K562 (cell line): ENCODE measurements around the gene SLC19A3. TPM values are rescaled to one million over a fixed set of nuclear protein-coding genes. Genes with fewer than 3 reads are reported as not detected.
A peak's percentile ranks its signal among the peaks of the same experiment; 100 is the strongest.

Source experiments
- ARID3B ChIP-seq: fragments of 250-450 bp; sonication (Bioruptor Pico); IDR thresholded peaks from 2 replicates; pipeline ENCODE4 v1.4.0; 2020; ENCODE audit warnings: borderline replicate concordance
- ATF1 ChIP-seq, 2 experiments: fragments of 450-650 bp in 1 of 2; IDR thresholded peaks; 2 replicates each; pipeline ENCODE4 v1.6.1; 2016; ENCODE audit warnings: missing compliant biosample characterization in 1 of 2, missing genetic modification characterization in 1 of 2
- CEBPG ChIP-seq, 3 experiments: fragments of 200-800 bp in 1 of 3; sonication (Bioruptor generic) in 1 of 3; sonication (generic) in 1 of 3; formaldehyde crosslinking in 1 of 3; IDR thresholded peaks in 2 of 3; conservative IDR thresholded peaks in 1 of 3; 2 replicates each; pipeline versions ENCODE4 v1.6.1 to v1.8.0; 2016 to 2022; ENCODE audit warnings: missing compliant biosample characterization in 2 of 3, missing genetic modification characterization in 2 of 3, mild to moderate bottlenecking in 1 of 3, missing genetic modification reagents in 1 of 3
- CHCHD3 ChIP-seq: fragments of 250-450 bp; sonication (Bioruptor Pico); IDR thresholded peaks from 2 replicates; pipeline ENCODE4 v2.1.2; 2022; ENCODE audit warnings: mild to moderate bottlenecking
- CHD4 ChIP-seq: fragments of 200-600 bp; sonication (generic); IDR thresholded peaks from 3 replicates; pipeline ENCODE4 v1.6.1; 2012; ENCODE audit warnings: low read depth, mild to moderate bottlenecking, mixed read lengths, low read length, inconsistent platforms; ENCODE audit not compliant: insufficient read depth, insufficient replicate concordance, poor library complexity, severe bottlenecking
- FOSL1 ChIP-seq: fragments of 200-800 bp; sonication (Bioruptor generic); conservative IDR thresholded peaks from 2 replicates; pipeline ENCODE4 v1.6.1; 2016; ENCODE audit warnings: missing genetic modification characterization, missing compliant biosample characterization
- MYC ChIP-seq, 2 experiments: fragments of 250-450 bp in 1 of 2; sonication (Bioruptor Pico) in 1 of 2; IDR thresholded peaks; 2 replicates each; pipeline versions ENCODE4 v1.5.1 to v1.6.1; 2012 to 2021; ENCODE audit warnings: low read depth in 2 of 2, borderline replicate concordance in 1 of 2, improper control_type of control experiment in 1 of 2, low read length in 1 of 2, mild to moderate bottlenecking in 1 of 2, moderate library complexity in 1 of 2
- NR2C2 ChIP-seq, 2 experiments: fragments of 200-800 bp in 1 of 2; sonication (Bioruptor generic) in 1 of 2; sonication (generic) in 1 of 2; formaldehyde crosslinking in 1 of 2; IDR thresholded peaks; 2 replicates each; pipeline versions ENCODE4 v1.6.1 to v1.8.0; 2016 to 2022; ENCODE audit warnings: mild to moderate bottlenecking in 1 of 2, missing compliant biosample characterization in 1 of 2, missing genetic modification characterization in 1 of 2, missing genetic modification reagents in 1 of 2
- PHB ChIP-seq: fragments of 250-450 bp; sonication (Bioruptor Pico); IDR thresholded peaks from 2 replicates; pipeline ENCODE4 v1.5.0; 2021
- PRPF4 ChIP-seq: fragments of 200-400 bp; formaldehyde crosslinking; IDR thresholded peaks from one replicate; pipeline ENCODE4 v1.6.1; 2017; ENCODE audit warnings: low read length, low read depth, mild to moderate bottlenecking; ENCODE audit not compliant: insufficient read depth, poor library complexity, severe bottlenecking
- SRSF9 ChIP-seq: fragments of 200-400 bp; formaldehyde crosslinking; IDR thresholded peaks from 2 replicates; pipeline ENCODE4 v1.6.1; 2017; ENCODE audit warnings: low read depth, low read length, borderline replicate concordance
- U2AF2 ChIP-seq: fragments of 200-400 bp; formaldehyde crosslinking; optimal IDR thresholded peaks from 2 replicates; pipeline ENCODE3; 2017; ENCODE audit warnings: low read depth, mild to moderate bottlenecking, low read length
- ZNF143 ChIP-seq: sonication (generic); formaldehyde crosslinking; IDR thresholded peaks from 2 replicates; pipeline ENCODE4 v1.9.0; 2022; ENCODE audit warnings: mild to moderate bottlenecking, missing genetic modification reagents
- ZNF316 ChIP-seq: fragments of 450-650 bp; IDR thresholded peaks from 2 replicates; pipeline ENCODE4 v1.6.1; 2016
- ZNF584 ChIP-seq: fragments of 200-800 bp; sonication (Bioruptor generic); IDR thresholded peaks from 2 replicates; pipeline ENCODE4 v1.6.1; 2016; ENCODE audit warnings: low read depth, mild to moderate bottlenecking, missing genetic modification characterization, missing compliant biosample characterization
- ZSCAN32 ChIP-seq: fragments of 450-650 bp; formaldehyde crosslinking; IDR thresholded peaks from 2 replicates; pipeline ENCODE4 v1.4.0; 2020; ENCODE audit warnings: mild to moderate bottlenecking, moderate library complexity
- polyA plus RNA-seq, 8 experiments: library from polyadenylated mRNA; depleted of rRNA in 4 of 8; stranded (reverse) in 5 of 8; unstranded in 3 of 8; fragments of >200 nt; fragmentation: Nextera tagmentation in 2 of 8; fragmentation: Illumina TruSeq in 1 of 8; extraction: Ambion mirVana in 2 of 8; extraction: Trizol in 1 of 8; gene quantifications; 2 replicates each; pipeline versions ENCODE4 v1.2.1 to v1.2.3, GENCODE V29; 2011 to 2014; ENCODE audit warnings: inconsistent platforms in 1 of 8, missing spikeins in 1 of 8
- total RNA-seq, 7 experiments: library from RNA; depleted of rRNA in 6 of 7; stranded (reverse); fragments of >200 nt in 6 of 7; fragmentation: Illumina TruSeq in 2 of 7; extraction: Trizol in 2 of 7; gene quantifications; 2 replicates each; pipeline versions ENCODE4 v1.2.1 to v1.2.3, GENCODE V29; 2011 to 2021; ENCODE audit warnings: low replicate concordance in 1 of 7
- TF ChIP-seq, protein P1 (sequence below), 2 experiments: fragments of 450-650 bp in 1 of 2; IDR thresholded peaks; 2 replicates each; pipeline ENCODE4 v1.6.1; 2011 to 2017; ENCODE audit warnings: low read depth in 2 of 2, antibody characterized with exemption in 1 of 2, borderline replicate concordance in 1 of 2, low read length in 1 of 2, mild to moderate bottlenecking in 1 of 2, mixed read lengths in 1 of 2; ENCODE audit not compliant: control insufficient read depth in 1 of 2
- TF ChIP-seq, protein P2 (sequence below), 2 experiments: fragments of 450-650 bp; IDR thresholded peaks; 2 replicates each; pipeline ENCODE4 v1.6.1; 2016

Gene SLC19A3
- total and polyA plus RNA-seq, 9 of the 15 experiments (the other 6 are each of a cell fraction or from before 2014, with no cell fraction given), result not detected

GRCh38 chr2:227655454-227655853 lies 62.4 kb downstream of the SLC19A3 start (continued):
- TF ChIP-seq, protein P1, sequence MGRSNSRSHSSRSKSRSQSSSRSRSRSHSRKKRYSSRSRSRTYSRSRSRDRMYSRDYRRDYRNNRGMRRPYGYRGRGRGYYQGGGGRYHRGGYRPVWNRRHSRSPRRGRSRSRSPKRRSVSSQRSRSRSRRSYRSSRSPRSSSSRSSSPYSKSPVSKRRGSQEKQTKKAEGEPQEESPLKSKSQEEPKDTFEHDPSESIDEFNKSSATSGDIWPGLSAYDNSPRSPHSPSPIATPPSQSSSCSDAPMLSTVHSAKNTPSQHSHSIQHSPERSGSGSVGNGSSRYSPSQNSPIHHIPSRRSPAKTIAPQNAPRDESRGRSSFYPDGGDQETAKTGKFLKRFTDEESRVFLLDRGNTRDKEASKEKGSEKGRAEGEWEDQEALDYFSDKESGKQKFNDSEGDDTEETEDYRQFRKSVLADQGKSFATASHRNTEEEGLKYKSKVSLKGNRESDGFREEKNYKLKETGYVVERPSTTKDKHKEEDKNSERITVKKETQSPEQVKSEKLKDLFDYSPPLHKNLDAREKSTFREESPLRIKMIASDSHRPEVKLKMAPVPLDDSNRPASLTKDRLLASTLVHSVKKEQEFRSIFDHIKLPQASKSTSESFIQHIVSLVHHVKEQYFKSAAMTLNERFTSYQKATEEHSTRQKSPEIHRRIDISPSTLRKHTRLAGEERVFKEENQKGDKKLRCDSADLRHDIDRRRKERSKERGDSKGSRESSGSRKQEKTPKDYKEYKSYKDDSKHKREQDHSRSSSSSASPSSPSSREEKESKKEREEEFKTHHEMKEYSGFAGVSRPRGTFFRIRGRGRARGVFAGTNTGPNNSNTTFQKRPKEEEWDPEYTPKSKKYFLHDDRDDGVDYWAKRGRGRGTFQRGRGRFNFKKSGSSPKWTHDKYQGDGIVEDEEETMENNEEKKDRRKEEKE (IDR thresholded peaks at IDR 0.05; ENCODE audit: borderline replicate concordance in 1 of 2, control insufficient read depth in 1 of 2, low read depth in 2 of 2, low read length in 1 of 2), result no peak
- TF ChIP-seq ATF1 (CRISPR knock-in tag; IDR thresholded peaks at IDR 0.05) (no peak), ATF1 (tag; IDR thresholded peaks at IDR 0.05) (no peak), ARID3B (CRISPR knock-in tag) (no peak), NR2C2 (CRISPR knock-in tag; IDR thresholded peaks at IDR 0.05) (no peak), NR2C2 (tag; IDR thresholded peaks at IDR 0.05) (0 out of 2 replicates have a peak, but pooled peaks have one; percentile 16), CEBPG (CRISPR knock-in tag; IDR thresholded peaks at IDR 0.05) (no peak), CEBPG (tag; conservative IDR thresholded peaks at IDR 0.05 in 1 of 2, IDR thresholded peaks at IDR 0.05 in 1 of 2) (0 out of 4 replicates have a peak, but pooled peaks of 1 of the 2 experiments have one; percentile 25), FOSL1 (tag) (peak; percentile 85), PHB (CRISPR knock-in tag) (no peak), CHCHD3 (CRISPR knock-in tag) (no peak), SRSF9 (no peak), ZNF584 (CRISPR knock-in tag) (no peak), ZNF143 (CRISPR knock-in tag) (no peak), PRPF4 (no peak), MYC (IDR thresholded peaks at IDR 0.05; ENCODE audit: low read depth, low read length) (no peak), MYC (CRISPR knock-in tag; IDR thresholded peaks at IDR 0.05; ENCODE audit: borderline replicate concordance, low read depth) (no peak), ZNF316 (no peak), ZSCAN32 (CRISPR knock-in tag) (no peak), CHD4 (no peak), U2AF2 (no peak)
- TF ChIP-seq, protein P2, sequence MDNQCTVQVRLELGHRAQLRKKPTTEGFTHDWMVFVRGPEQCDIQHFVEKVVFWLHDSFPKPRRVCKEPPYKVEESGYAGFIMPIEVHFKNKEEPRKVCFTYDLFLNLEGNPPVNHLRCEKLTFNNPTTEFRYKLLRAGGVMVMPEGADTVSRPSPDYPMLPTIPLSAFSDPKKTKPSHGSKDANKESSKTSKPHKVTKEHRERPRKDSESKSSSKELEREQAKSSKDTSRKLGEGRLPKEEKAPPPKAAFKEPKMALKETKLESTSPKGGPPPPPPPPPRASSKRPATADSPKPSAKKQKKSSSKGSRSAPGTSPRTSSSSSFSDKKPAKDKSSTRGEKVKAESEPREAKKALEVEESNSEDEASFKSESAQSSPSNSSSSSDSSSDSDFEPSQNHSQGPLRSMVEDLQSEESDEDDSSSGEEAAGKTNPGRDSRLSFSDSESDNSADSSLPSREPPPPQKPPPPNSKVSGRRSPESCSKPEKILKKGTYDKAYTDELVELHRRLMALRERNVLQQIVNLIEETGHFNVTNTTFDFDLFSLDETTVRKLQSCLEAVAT (IDR thresholded peaks at IDR 0.05), result no peak
